ENCODE data around the gene TMEM151B. TPM values are rescaled to one million over a fixed set of nuclear protein-coding genes. Genes with fewer than 3 reads are reported as not detected.

The TMEM151B gene
- total and polyA plus RNA-seq, 9 of the 15 experiments (the other 6 are each of a cell fraction or from before 2014, with no cell fraction given) = not detected

GRCh38 chr6:44312901-44313788 is 42.9 kb downstream of the TMEM151B start, which contains the start of gene AARS2 (continued):
- no peak; the same call in 1 of the 2 replicates for TF ChIP-seq MGA (IDR thresholded peaks at IDR 0.05)
- TF ChIP-seq ATF1 (CRISPR knock-in tag; IDR thresholded peaks at IDR 0.05) = peak; percentile 75
- peak; percentile 97 for TF ChIP-seq ATF1 (tag; IDR thresholded peaks at IDR 0.05)
- TF ChIP-seq RBM25 (IDR thresholded peaks at IDR 0.05; ENCODE audit: low read depth, low read length, severe bottlenecking) = peak; percentile 76
- peak; percentile 73; the same call in 1 of the 2 replicates for TF ChIP-seq KLF1 (tag; IDR thresholded peaks at IDR 0.05)
- TF ChIP-seq CLOCK (CRISPR knock-in tag; IDR thresholded peaks at IDR 0.05; ENCODE audit: borderline replicate concordance) = no peak
- no peak for TF ChIP-seq SREBF2 (CRISPR knock-in tag; IDR thresholded peaks at IDR 0.05)
- TF ChIP-seq ZNF146 (CRISPR knock-in tag; IDR thresholded peaks at IDR 0.05; ENCODE audit: unreplicated experiment) = no peak
- no peak for TF ChIP-seq THRA (IDR thresholded peaks at IDR 0.05)

Data from K562 (cell line).